RWPE2 (cell line): ENCODE results near the gene SLC38A2.

Source experiments
- ATAC-seq: fragments of 200-7000 bp; cut with Tn5 transposase; 3 replicates; pipeline ENCODE4 v1.9.1; 2021; ENCODE audit warnings: low read depth
- DNase-seq: peaks from one replicate; pipeline ENCODE4 v3.0.0-alpha.2; 2020; ENCODE audit warnings: low spot score
- H3K27ac ChIP-seq: fragments of 450-650 bp; 2 replicates; pipeline ENCODE4 v1.5.1; 2017; ENCODE audit warnings: mild to moderate bottlenecking; ENCODE audit not compliant: poor library complexity, severe bottlenecking
- H3K27me3 ChIP-seq: fragments of 250-450 bp; sonication (Bioruptor Pico); 2 replicates; pipeline ENCODE4 v1.5.1; 2021; ENCODE audit warnings: mild to moderate bottlenecking, moderate library complexity; ENCODE audit not compliant: insufficient read depth, poor library complexity, severe bottlenecking
- H3K36me3 ChIP-seq: fragments of 250-450 bp; sonication (Bioruptor Pico); 2 replicates; pipeline ENCODE4 v1.5.1; 2020; ENCODE audit warnings: low read depth, mild to moderate bottlenecking, moderate library complexity
- H3K4me1 ChIP-seq: fragments of 250-450 bp; sonication (Bioruptor Pico); 2 replicates; pipeline ENCODE4 v1.5.1; 2021; ENCODE audit warnings: mild to moderate bottlenecking, moderate library complexity; ENCODE audit not compliant: insufficient read depth, poor library complexity, severe bottlenecking
- H3K4me3 ChIP-seq: fragments of 250-450 bp; sonication (Bioruptor Pico); 2 replicates; pipeline ENCODE4 v1.5.1; 2021; ENCODE audit warnings: mild to moderate bottlenecking, moderate library complexity; ENCODE audit not compliant: severe bottlenecking
- H3K9me3 ChIP-seq: fragments of 250-450 bp; sonication (Bioruptor Pico); 2 replicates; pipeline ENCODE4 v1.5.1; 2021; ENCODE audit warnings: mild to moderate bottlenecking, moderate library complexity; ENCODE audit not compliant: severe bottlenecking
- CTCF ChIP-seq: fragments of 450-650 bp; IDR thresholded peaks from one replicate; pipeline ENCODE4 v1.5.1; 2017; ENCODE audit warnings: mild to moderate bottlenecking, moderate library complexity; ENCODE audit not compliant: poor library complexity, severe bottlenecking

SLC38A2 gene

DNA sequence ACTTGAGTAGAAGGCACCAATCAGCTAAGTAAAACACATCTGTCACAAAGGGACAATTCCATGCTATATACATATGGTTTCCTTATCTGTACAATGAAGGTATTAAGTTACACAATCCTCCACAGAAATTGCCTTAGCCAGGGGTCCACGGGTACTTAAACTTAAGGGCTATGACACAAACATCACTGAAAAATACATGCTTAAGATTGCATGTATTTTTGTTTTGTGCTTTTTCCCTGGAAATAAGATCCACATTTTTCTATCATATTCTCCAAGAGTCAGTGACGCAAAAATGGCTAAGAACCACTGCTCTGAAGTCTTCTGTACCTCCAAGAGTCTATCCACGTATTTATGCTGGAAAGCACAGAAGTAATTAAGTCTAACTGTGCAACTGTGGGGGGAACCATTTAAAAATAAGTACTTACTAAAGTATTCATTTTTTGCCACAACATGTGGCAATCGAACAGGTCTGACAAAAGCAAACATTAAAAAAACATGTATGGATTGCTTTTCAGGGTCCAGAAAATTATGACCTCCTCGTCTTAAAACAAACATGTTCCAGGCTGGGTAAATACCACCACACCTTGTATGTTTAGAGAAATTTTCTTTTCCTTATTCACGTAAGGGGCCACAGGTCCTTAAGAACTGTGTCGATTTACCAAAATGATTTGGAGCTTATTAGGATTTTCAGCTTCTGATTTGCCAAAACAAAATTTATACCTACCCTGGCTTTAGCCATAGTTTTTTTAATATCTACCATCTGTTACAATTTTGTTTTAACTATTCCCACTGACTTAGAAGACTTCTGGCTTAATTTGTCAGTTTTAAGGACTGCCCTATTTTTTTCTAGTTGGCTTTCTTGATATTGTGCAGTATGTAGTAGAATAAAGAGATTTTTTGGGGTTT lies 2.8 kb downstream of the SLC38A2 start:
- DNase-seq (no peak), ATAC-seq (no peak)
- peaks cover 78% of the 10 kb centered on the region for H3K36me3 ChIP-seq
- no peak for TF ChIP-seq CTCF
- peak overlapping the region; percentile 77 for H3K4me3 ChIP-seq
- H3K9me3 ChIP-seq: no peaks in the 10 kb centered on the region
- H3K27me3 ChIP-seq: no peaks in the 10 kb centered on the region
- H3K27ac ChIP-seq: peak overlapping the region; percentile 96
- peaks cover 52% of the 10 kb centered on the region for H3K4me1 ChIP-seq

DNA sequence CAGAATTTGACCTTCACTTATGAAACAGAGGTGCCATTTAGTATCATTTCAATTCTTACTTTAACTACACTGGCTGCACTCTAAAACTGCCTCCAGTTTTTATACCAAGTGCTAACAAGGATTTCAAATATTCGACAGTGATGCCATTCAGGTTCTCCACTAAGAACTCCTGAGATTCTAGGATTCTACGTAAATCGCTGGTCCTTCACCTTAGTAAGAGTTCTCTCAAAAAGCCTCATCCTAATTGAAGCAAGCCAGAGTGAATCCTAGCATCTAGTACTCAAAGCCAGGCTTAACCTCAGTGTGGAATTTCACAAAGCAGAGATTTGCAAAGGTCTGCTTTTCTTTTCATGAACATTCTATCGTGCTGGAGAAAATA lies 3.5 kb downstream of the SLC38A2 start:
- no peak for TF ChIP-seq CTCF
- Histone ChIP-seq H3K4me3 (peak overlapping the region; percentile 77), H3K9me3 (no peaks in the 10 kb centered on the region), H3K4me1 (peaks cover 56% of the 10 kb centered on the region), H3K27me3 (no peaks in the 10 kb centered on the region), H3K36me3 (peaks cover 84% of the 10 kb centered on the region), H3K27ac (peak overlapping the region; percentile 96)
- DNase-seq: no peak
- no peak for ATAC-seq

DNA sequence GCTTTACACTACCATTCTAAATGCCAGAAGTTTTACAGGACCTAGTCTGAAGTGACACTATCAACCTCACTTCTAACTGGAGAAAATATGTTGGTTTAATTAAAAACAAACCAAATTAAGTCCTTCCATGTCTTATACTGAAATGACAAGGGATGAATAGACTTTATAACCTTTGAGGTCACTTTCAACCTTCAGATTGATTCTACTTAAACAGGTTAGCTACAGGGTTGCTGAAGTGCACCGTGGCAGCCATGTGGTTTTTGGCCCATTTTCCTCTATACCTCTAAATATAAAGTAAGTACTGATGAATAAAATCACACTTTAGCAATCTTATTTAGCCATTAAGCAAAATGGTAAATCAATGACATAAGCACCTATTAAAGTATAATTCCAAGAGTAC lies 3.9 kb downstream of the SLC38A2 start:
- peak overlapping the region; percentile 77 for H3K4me3 ChIP-seq
- peaks cover 60% of the 10 kb centered on the region for H3K4me1 ChIP-seq
- H3K27me3 ChIP-seq: no peaks in the 10 kb centered on the region
- TF ChIP-seq CTCF: no peak
- peak overlapping the region; percentile 96 for H3K27ac ChIP-seq
- H3K36me3 ChIP-seq: peaks cover 88% of the 10 kb centered on the region
- DNase-seq (no peak), ATAC-seq (no peak)
- no peaks in the 10 kb centered on the region for H3K9me3 ChIP-seq

GRCh38 chr12:46368138-46368537 lies 4.4 kb downstream of the SLC38A2 start:
- Histone ChIP-seq H3K4me3 (peak overlapping the region; percentile 77), H3K27me3 (no peaks in the 10 kb centered on the region), H3K9me3 (no peaks in the 10 kb centered on the region), H3K27ac (peak overlapping the region; percentile 96), H3K36me3 (peaks cover 93% of the 10 kb centered on the region), H3K4me1 (peaks cover 65% of the 10 kb centered on the region)
- TF ChIP-seq CTCF: no peak
- DNase-seq: no peak
- ATAC-seq: no peak
